ENCODE results near the gene MPPE1.

MPPE1 gene

GRCh38 chr18:11882636-11883035, 25.5 kb downstream of the MPPE1 start:
- Histone ChIP-seq H3K4me3 (replicated peaks; ENCODE audit: low read depth, low read length) (no peak overlapping the region), H3K36me3 (ENCODE audit: control insufficient read depth, insufficient read depth, low read length) (peaks cover 10% of the 10 kb centered on the region), H3K27me3 (replicated peaks; ENCODE audit: control insufficient read depth, insufficient read depth, low read length) (no peaks in the 10 kb centered on the region)
- TF ChIP-seq, protein P1, sequence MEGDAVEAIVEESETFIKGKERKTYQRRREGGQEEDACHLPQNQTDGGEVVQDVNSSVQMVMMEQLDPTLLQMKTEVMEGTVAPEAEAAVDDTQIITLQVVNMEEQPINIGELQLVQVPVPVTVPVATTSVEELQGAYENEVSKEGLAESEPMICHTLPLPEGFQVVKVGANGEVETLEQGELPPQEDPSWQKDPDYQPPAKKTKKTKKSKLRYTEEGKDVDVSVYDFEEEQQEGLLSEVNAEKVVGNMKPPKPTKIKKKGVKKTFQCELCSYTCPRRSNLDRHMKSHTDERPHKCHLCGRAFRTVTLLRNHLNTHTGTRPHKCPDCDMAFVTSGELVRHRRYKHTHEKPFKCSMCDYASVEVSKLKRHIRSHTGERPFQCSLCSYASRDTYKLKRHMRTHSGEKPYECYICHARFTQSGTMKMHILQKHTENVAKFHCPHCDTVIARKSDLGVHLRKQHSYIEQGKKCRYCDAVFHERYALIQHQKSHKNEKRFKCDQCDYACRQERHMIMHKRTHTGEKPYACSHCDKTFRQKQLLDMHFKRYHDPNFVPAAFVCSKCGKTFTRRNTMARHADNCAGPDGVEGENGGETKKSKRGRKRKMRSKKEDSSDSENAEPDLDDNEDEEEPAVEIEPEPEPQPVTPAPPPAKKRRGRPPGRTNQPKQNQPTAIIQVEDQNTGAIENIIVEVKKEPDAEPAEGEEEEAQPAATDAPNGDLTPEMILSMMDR (IDR thresholded peaks at IDR 0.05; ENCODE audit: insufficient read depth, low read length, poor library complexity, severe bottlenecking): no peak
- DNase-seq (ENCODE audit: extremely low read depth, insufficient read length): no peak

DNA sequence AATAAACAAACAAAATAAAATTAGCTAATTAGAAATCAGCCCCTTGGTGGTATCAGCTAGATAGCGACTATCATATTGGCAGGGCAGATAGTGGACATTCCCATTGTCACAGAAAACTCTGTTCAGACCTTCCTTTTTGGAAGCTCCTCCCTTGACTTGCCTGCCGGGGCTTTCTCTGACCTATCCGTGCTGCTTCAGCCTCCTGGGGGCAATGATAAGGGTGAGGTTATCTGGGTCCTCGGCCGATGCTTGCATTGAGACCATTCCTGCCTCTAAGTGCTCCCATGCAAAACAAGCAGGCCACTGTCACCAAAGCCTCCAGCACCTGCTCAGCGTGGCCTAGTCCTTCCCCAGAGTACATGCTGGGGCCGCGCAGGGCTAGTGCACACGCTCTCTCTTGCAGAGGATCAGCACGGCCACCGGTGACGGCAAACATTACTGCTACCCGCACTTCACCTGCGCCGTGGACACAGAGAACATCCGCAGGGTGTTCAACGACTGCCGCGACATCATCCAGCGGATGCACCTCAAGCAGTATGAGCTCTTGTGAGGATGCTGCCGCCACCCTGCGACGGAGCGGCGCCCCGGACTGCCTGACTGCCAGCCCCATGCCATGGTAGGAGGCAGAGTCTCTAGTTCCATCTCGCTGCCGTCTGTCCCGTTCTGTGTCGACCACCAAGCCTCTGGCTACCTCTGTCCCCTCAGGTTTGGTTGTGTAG, 27.4 kb downstream of the MPPE1 start:
- no peaks in the 10 kb centered on the region for H3K27me3 ChIP-seq (replicated peaks; ENCODE audit: control insufficient read depth, insufficient read depth, low read length)
- DNase-seq (ENCODE audit: extremely low read depth, insufficient read length): no peak
- TF ChIP-seq, protein P1 (IDR thresholded peaks at IDR 0.05; ENCODE audit: insufficient read depth, low read length, poor library complexity, severe bottlenecking): no peak
- peaks cover 4% of the 10 kb centered on the region for H3K36me3 ChIP-seq (ENCODE audit: control insufficient read depth, insufficient read depth, low read length)
- H3K4me3 ChIP-seq (replicated peaks; ENCODE audit: low read depth, low read length): no peak overlapping the region

GRCh38 chr18:11877497-11878135, 30.5 kb downstream of the MPPE1 start:
- Histone ChIP-seq H3K36me3 (ENCODE audit: control insufficient read depth, insufficient read depth, low read length) (no peaks in the 10 kb centered on the region), H3K4me3 (replicated peaks; ENCODE audit: low read depth, low read length) (no peak overlapping the region), H3K27me3 (replicated peaks; ENCODE audit: control insufficient read depth, insufficient read depth, low read length) (no peaks in the 10 kb centered on the region)
- DNase-seq (ENCODE audit: extremely low read depth, insufficient read length): no peak
- TF ChIP-seq, protein P1 (IDR thresholded peaks at IDR 0.05; ENCODE audit: insufficient read depth, low read length, poor library complexity, severe bottlenecking): no peak

DNA sequence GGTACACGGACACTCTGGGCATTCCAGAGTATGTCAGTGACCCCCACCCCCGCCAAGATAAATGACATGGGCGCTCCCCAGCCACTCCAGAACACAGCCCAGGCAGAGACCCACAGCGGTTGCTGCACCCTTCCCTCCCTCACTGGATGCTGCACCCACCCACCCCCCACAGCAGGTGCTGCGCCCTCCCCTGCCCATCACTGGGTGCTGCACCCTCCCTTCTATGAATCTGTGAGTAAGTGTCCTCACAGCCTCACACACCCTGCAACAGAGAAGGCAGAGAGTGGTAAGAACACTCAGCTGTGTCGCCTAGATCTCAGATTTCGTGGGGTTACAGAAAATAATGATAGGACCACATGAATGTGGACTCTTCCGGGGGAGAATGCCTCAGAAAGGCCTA, 33.4 kb downstream of the MPPE1 start:
- Histone ChIP-seq H3K27me3 (replicated peaks; ENCODE audit: control insufficient read depth, insufficient read depth, low read length) (no peaks in the 10 kb centered on the region), H3K4me3 (replicated peaks; ENCODE audit: low read depth, low read length) (no peak overlapping the region), H3K36me3 (ENCODE audit: control insufficient read depth, insufficient read depth, low read length) (no peaks in the 10 kb centered on the region)
- TF ChIP-seq, protein P1 (IDR thresholded peaks at IDR 0.05; ENCODE audit: insufficient read depth, low read length, poor library complexity, severe bottlenecking): no peak
- DNase-seq (ENCODE audit: extremely low read depth, insufficient read length): no peak

DNA sequence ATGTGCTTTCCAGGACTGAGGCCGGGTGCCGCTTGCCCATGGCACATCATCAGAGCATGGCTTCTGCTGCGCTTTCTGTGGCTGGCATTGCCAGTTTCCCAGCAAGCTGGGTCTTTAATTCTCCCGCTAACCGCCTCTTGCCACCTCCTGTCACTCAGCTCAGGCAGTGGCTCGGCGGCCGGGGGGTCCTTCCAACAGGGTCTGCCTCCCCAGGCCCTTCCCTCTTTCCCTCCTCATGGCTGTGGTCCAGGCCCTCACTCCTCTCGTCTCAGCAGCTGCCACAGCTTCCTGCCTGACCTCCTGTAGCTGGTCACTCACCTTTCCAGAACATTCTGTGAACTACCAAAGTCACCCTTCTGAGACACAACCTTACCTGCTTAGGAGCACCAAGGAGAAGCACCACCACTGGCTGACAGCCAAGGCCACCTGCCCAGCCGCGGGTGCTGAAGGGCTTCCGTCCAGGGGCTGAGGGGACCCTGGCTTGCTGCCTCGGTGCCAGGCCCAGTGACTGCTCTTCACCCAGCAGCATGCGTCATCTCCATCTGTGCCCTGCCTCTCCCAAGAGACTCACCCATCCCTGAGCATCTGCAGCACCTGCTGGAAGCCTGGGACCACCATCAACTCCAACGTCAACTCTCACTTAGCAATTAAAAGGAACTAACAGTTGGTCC, 34.3 kb downstream of the MPPE1 start:
- Histone ChIP-seq H3K4me3 (replicated peaks; ENCODE audit: low read depth, low read length) (no peak overlapping the region), H3K36me3 (ENCODE audit: control insufficient read depth, insufficient read depth, low read length) (no peaks in the 10 kb centered on the region), H3K27me3 (replicated peaks; ENCODE audit: control insufficient read depth, insufficient read depth, low read length) (no peaks in the 10 kb centered on the region)
- TF ChIP-seq, protein P1 (IDR thresholded peaks at IDR 0.05; ENCODE audit: insufficient read depth, low read length, poor library complexity, severe bottlenecking): no peak
- DNase-seq (ENCODE audit: extremely low read depth, insufficient read length): no peak
